Dermis microvascular lymphatic vessel endothelial cell (primary cell): Measurements from ENCODE around the gene RAX. TPM values are rescaled to one million over a fixed set of nuclear protein-coding genes. Genes with fewer than 3 reads are reported as not detected.
"Not testable (repeated sequence)": the region's sequence is repeated elsewhere in the genome, so short reads cannot be mapped to it uniquely, and the experiment has no call there.

ENCODE experiments used
- DNase-seq, 2 donors: peaks; one replicate each; pipeline versions ENCODE4 v3.0.0 to v3.0.0-alpha.2; 2010; ENCODE audit warnings: low read depth in 2 of 2
- total RNA-seq: library from RNA; depleted of rRNA; stranded (reverse); fragments of >200 nt; gene quantifications from 2 replicates; pipeline ENCODE4 v1.2.1, GENCODE V29; 2014

The RAX gene
- total RNA-seq, 1 donor from 2014 or later: not detected

GRCh38 chr18:59273759-59274532, 692 bp upstream of the RAX start:
- no peak for DNase-seq

- no peak for DNase-seq
Observed at GRCh38 chr18:59272221-59272888, 899 bp downstream of the RAX start.

GRCh38 chr18:59271606-59272220, 1.5 kb downstream of the RAX start:
- DNase-seq: no peak

- no peak for DNase-seq
Observed at GRCh38 chr18:59270689-59271257, 2.5 kb downstream of the RAX start.

- no peak for DNase-seq
Observed at GRCh38 chr18:59269563-59270119, 3.6 kb downstream of the RAX start.

GRCh38 chr18:59268721-59269562, 4.3 kb downstream of the RAX start:
- DNase-seq: peak in 1 of 2 donors; percentile 50

GRCh38 chr18:59268127-59268720, 5.0 kb downstream of the RAX start:
- DNase-seq: no peak

- DNase-seq: no peak
Observed at GRCh38 chr18:59267503-59268126, 5.6 kb downstream of the RAX start.

- DNase-seq: no peak
Observed at GRCh38 chr18:59266886-59267502, 6.3 kb downstream of the RAX start.

- no peak for DNase-seq
Observed at GRCh38 chr18:59266459-59266858, 6.8 kb downstream of the RAX start.

GRCh38 chr18:59265974-59266369, 7.3 kb downstream of the RAX start:
- no peak for DNase-seq

GRCh38 chr18:59265246-59265973, 7.8 kb downstream of the RAX start:
- DNase-seq: no peak

- no peak for DNase-seq
Observed at GRCh38 chr18:59264651-59265245, 8.5 kb downstream of the RAX start.

- DNase-seq: no peak
Observed at GRCh38 chr18:59264121-59264571, 9.1 kb downstream of the RAX start.

- no peak for DNase-seq
Observed at GRCh38 chr18:59263661-59264060, 9.6 kb downstream of the RAX start.

GRCh38 chr18:59262243-59262642, 11.0 kb downstream of the RAX start:
- not testable (repeated sequence) for DNase-seq

GRCh38 chr18:59261842-59262241, 11.4 kb downstream of the RAX start:
- DNase-seq: not testable (repeated sequence)

- DNase-seq: not testable (repeated sequence)
Observed at GRCh38 chr18:59255491-59255890, 17.8 kb downstream of the RAX start.
